Measurements from ENCODE around the gene PDE8A. TPM values are rescaled to one million over a fixed set of nuclear protein-coding genes. Genes with fewer than 3 reads are reported as not detected.

The PDE8A gene
- total and polyA plus RNA-seq, 4 donors: 11.2 to 47.5 (median 16.6) TPM

- TF ChIP-seq HNF4A (conservative IDR thresholded peaks at IDR 0.05) (no peak), FOXA1 (IDR thresholded peaks at IDR 0.05) (no peak), TAF1 (conservative IDR thresholded peaks at IDR 0.05) (no peak), EGR1 (IDR thresholded peaks at IDR 0.05; ENCODE audit: low read depth in 2 of 2) (no peak)
Observed at GRCh38 chr15:85108136-85108535, 126.5 kb downstream of the PDE8A start (continued).

- DNase-seq (ENCODE audit: low spot score): no peak
- H3K27ac ChIP-seq (ENCODE audit: low read depth in 1 of 2, low read length in 2 of 2): no peak overlapping the region
- peaks cover 0 to 28% (median 16%) of the 10 kb centered on the region in 4 donors for H3K36me3 ChIP-seq (ENCODE audit: control insufficient read depth in 4 of 4, insufficient read depth in 3 of 4, low read depth in 1 of 4, low read length in 3 of 4)
- H3K9ac ChIP-seq (ENCODE audit: low read depth in 1 of 2, low read length in 2 of 2): no peak overlapping the region
- no peak overlapping the region for H3K4me3 ChIP-seq (ENCODE audit: low read depth in 1 of 3, low read length in 3 of 3)
- 95% methylated on average over 2 of the region's 2 CpGs for WGBS
- no peaks in the 10 kb centered on the region for H3K27me3 ChIP-seq (ENCODE audit: control insufficient read depth in 4 of 4, insufficient read depth in 4 of 4, low read length in 3 of 4)
- no peaks in the 10 kb centered on the region for H3K4me1 ChIP-seq (ENCODE audit: control insufficient read depth in 4 of 4, insufficient read depth in 4 of 4, low read length in 3 of 4)
- TF ChIP-seq ATF3 (IDR thresholded peaks at IDR 0.05) (no peak), HNF4A (conservative IDR thresholded peaks at IDR 0.05) (no peak), RXRA (IDR thresholded peaks at IDR 0.05) (no peak), SP1 (IDR thresholded peaks at IDR 0.05) (no peak), REST (IDR thresholded peaks at IDR 0.05) (no peak), CTCF (IDR thresholded peaks at IDR 0.05; ENCODE audit: low read depth, low read length, missing input control) (no peak), EGR1 (IDR thresholded peaks at IDR 0.05; ENCODE audit: low read depth in 2 of 2) (no peak)
- H3K9me3 ChIP-seq (ENCODE audit: control insufficient read depth in 4 of 4, low read length in 3 of 4): no peaks in the 10 kb centered on the region
Observed at GRCh38 chr15:85109333-85109732, 127.7 kb downstream of the PDE8A start.

GRCh38 chr15:85112997-85113396 lies 131.3 kb downstream of the PDE8A start:
- no peaks in the 10 kb centered on the region for H3K4me1 ChIP-seq (ENCODE audit: control insufficient read depth in 4 of 4, insufficient read depth in 4 of 4, low read length in 3 of 4)
- no peak overlapping the region for H3K9ac ChIP-seq (ENCODE audit: low read depth in 1 of 2, low read length in 2 of 2)
- H3K36me3 ChIP-seq (ENCODE audit: control insufficient read depth in 4 of 4, insufficient read depth in 3 of 4, low read depth in 1 of 4, low read length in 3 of 4): peaks cover 0 to 51% (median 36%) of the 10 kb centered on the region in 4 donors
- DNase-seq (ENCODE audit: low spot score): no peak
- H3K9me3 ChIP-seq (ENCODE audit: control insufficient read depth in 4 of 4, low read length in 3 of 4): no peaks in the 10 kb centered on the region
- no peak overlapping the region for H3K4me3 ChIP-seq (ENCODE audit: low read depth in 1 of 3, low read length in 3 of 3)
- no peaks in the 10 kb centered on the region for H3K27me3 ChIP-seq (ENCODE audit: control insufficient read depth in 4 of 4, insufficient read depth in 4 of 4, low read length in 3 of 4)
- 66% methylated on average over 3 of the region's 3 CpGs for WGBS
- no peak overlapping the region for H3K27ac ChIP-seq (ENCODE audit: low read depth in 1 of 2, low read length in 2 of 2)
- no peak for TF ChIP-seq ZBTB33 (IDR thresholded peaks at IDR 0.05)
- TF ChIP-seq CTCF (IDR thresholded peaks at IDR 0.05; ENCODE audit: low read depth, low read length, missing input control): no peak
- TF ChIP-seq FOXA1 (IDR thresholded peaks at IDR 0.05): no peak
- TF ChIP-seq NR2F2 (IDR thresholded peaks at IDR 0.05): no peak
- TF ChIP-seq SP1 (IDR thresholded peaks at IDR 0.05): no peak
- no peak for TF ChIP-seq ATF3 (IDR thresholded peaks at IDR 0.05)
- no peak for TF ChIP-seq RAD21 (IDR thresholded peaks at IDR 0.05)
- no peak for TF ChIP-seq JUND (IDR thresholded peaks at IDR 0.05)
- no peak for TF ChIP-seq EGR1 (IDR thresholded peaks at IDR 0.05; ENCODE audit: low read depth in 2 of 2)
- no peak for TF ChIP-seq HNF4A (conservative IDR thresholded peaks at IDR 0.05)
- TF ChIP-seq HNF4G (IDR thresholded peaks at IDR 0.05): no peak
- TF ChIP-seq TAF1 (conservative IDR thresholded peaks at IDR 0.05): no peak
- TF ChIP-seq MAX (IDR thresholded peaks at IDR 0.05): no peak
- no peak for TF ChIP-seq REST (IDR thresholded peaks at IDR 0.05)
